Neural cell (in vitro differentiated cells): ENCODE results near the gene CDC42BPB. TPM values are rescaled to one million over a fixed set of nuclear protein-coding genes. Genes with fewer than 3 reads are reported as not detected.

Experiments used
- H2AFZ ChIP-seq: fragments of 200-600, 300-800 bp; sonication (generic), shearing (Covaris generic); 2 replicates; pipeline ENCODE4 v1.6.0; 2014; ENCODE audit warnings: low read depth, mild to moderate bottlenecking, antibody characterized with exemption, low read length, moderate library complexity
- H3F3A ChIP-seq: fragments of 200-600 bp; shearing (Covaris generic); 2 replicates; pipeline ENCODE4 v1.6.1; 2016; ENCODE audit warnings: mild to moderate bottlenecking, moderate library complexity, mixed read lengths, antibody characterized with exemption, low read length; ENCODE audit not compliant: insufficient read depth, poor library complexity, severe bottlenecking
- H3K27ac ChIP-seq: fragments of 200-600, 300-800 bp; sonication (generic), shearing (Covaris generic); 2 replicates; pipeline ENCODE4 v1.5.1; 2014; ENCODE audit warnings: mild to moderate bottlenecking, low read length, moderate library complexity
- H3K27me3 ChIP-seq: fragments of 300-800, 200-600 bp; sonication (generic), shearing (Covaris generic); 2 replicates; pipeline ENCODE4 v1.6.0; 2014; ENCODE audit warnings: mild to moderate bottlenecking, low read depth, low read length, moderate library complexity; ENCODE audit not compliant: insufficient read depth
- H3K36me3 ChIP-seq: fragments of 300-800, 200-600 bp; sonication (generic), shearing (Covaris generic); 2 replicates; pipeline ENCODE4 v1.5.1; 2014; ENCODE audit warnings: mild to moderate bottlenecking, antibody characterized with exemption, low read length, moderate library complexity; ENCODE audit not compliant: insufficient read depth
- H3K4me2 ChIP-seq: fragments of 300-800, 200-600 bp; sonication (generic), shearing (Covaris generic); 2 replicates; pipeline ENCODE4 v1.6.0; 2014; ENCODE audit warnings: mild to moderate bottlenecking, low read length
- H3K4me3 ChIP-seq: fragments of 300-800, 200-600 bp; sonication (generic), shearing (Covaris generic); 2 replicates; pipeline ENCODE4 v1.5.1; 2014; ENCODE audit warnings: mild to moderate bottlenecking, low read length, moderate library complexity
- H3K79me2 ChIP-seq: fragments of 200-600 bp; shearing (Covaris generic); replicated peaks from 2 replicates; pipeline ENCODE4 v1.6.0; 2014; ENCODE audit warnings: mild to moderate bottlenecking, low read length, moderate library complexity; ENCODE audit not compliant: insufficient read depth
- H3K9ac ChIP-seq: fragments of 300-800, 200-600 bp; sonication (generic), shearing (Covaris generic); 2 replicates; pipeline ENCODE4 v1.6.1; 2016; ENCODE audit warnings: mild to moderate bottlenecking, low read length, mixed read lengths
- H3K9me2 ChIP-seq: fragments of 200-600 bp; shearing (Covaris generic); 2 replicates; pipeline ENCODE4 v1.6.1; 2016; ENCODE audit warnings: mild to moderate bottlenecking, low read length, mixed read lengths; ENCODE audit not compliant: insufficient read depth
- H3K9me3 ChIP-seq: fragments of 200-600, 300-800 bp; sonication (generic), shearing (Covaris generic); 2 replicates; pipeline ENCODE4 v1.6.1; 2016; ENCODE audit warnings: mild to moderate bottlenecking, mixed run types, low read length, moderate library complexity, mixed read lengths
- H4K20me1 ChIP-seq: fragments of 200-600 bp; shearing (Covaris generic); 2 replicates; pipeline ENCODE4 v1.6.1; 2016; ENCODE audit warnings: mild to moderate bottlenecking, mixed run types; ENCODE audit not compliant: insufficient read depth
- EP300 ChIP-seq: fragments of 450-650 bp; conservative IDR thresholded peaks from 2 replicates; pipeline ENCODE4 v1.6.1; 2014; ENCODE audit warnings: antibody characterized with exemption, mild to moderate bottlenecking, moderate library complexity; ENCODE audit not compliant: poor library complexity, severe bottlenecking
- EZH2 ChIP-seq: fragments of 200-600, 300-800 bp; shearing (Covaris generic), sonication (generic); IDR thresholded peaks from 2 replicates; pipeline ENCODE4 v1.6.1; 2014; ENCODE audit warnings: antibody characterized with exemption, low read length, borderline replicate concordance, mild to moderate bottlenecking; ENCODE audit not compliant: insufficient read depth, poor library complexity, severe bottlenecking
- MXI1 ChIP-seq: fragments of 450-650 bp; conservative IDR thresholded peaks from 2 replicates; pipeline ENCODE4 v1.6.1; 2014; ENCODE audit warnings: antibody characterized with exemption, mild to moderate bottlenecking; ENCODE audit not compliant: poor library complexity, severe bottlenecking
- POLR2AphosphoS5 ChIP-seq: IDR thresholded peaks from 2 replicates; pipeline ENCODE4 v1.6.1; 2012
- RAD21 ChIP-seq: fragments of 450-650 bp; conservative IDR thresholded peaks from 2 replicates; pipeline ENCODE4 v1.6.1; 2014; ENCODE audit warnings: antibody characterized with exemption, mild to moderate bottlenecking, moderate library complexity
- SMC3 ChIP-seq: fragments of 450-650 bp; conservative IDR thresholded peaks from 2 replicates; pipeline ENCODE4 v1.6.1; 2014; ENCODE audit warnings: antibody characterized with exemption, mild to moderate bottlenecking, moderate library complexity; ENCODE audit not compliant: poor library complexity
- TAF1 ChIP-seq: IDR thresholded peaks from 2 replicates; pipeline ENCODE4 v1.6.1; 2012; ENCODE audit warnings: low read depth
- polyA plus RNA-seq: library from polyadenylated mRNA; depleted of rRNA; stranded (reverse); fragments of >200 nt; gene quantifications from 2 replicates; pipeline ENCODE4 v1.2.3, GENCODE V29; 2014
- TF ChIP-seq, protein P1 (sequence below): fragments of 450-650 bp; IDR thresholded peaks from 2 replicates; pipeline ENCODE4 v1.5.1; 2014; ENCODE audit warnings: antibody characterized with exemption, mild to moderate bottlenecking, moderate library complexity; ENCODE audit not compliant: poor library complexity, severe bottlenecking
- TF ChIP-seq, protein P2 (sequence below): IDR thresholded peaks from 2 replicates; pipeline ENCODE4 v1.6.1; 2012; ENCODE audit warnings: borderline replicate concordance

Gene CDC42BPB
- polyA plus RNA-seq, 1 donor from 2014 or later: 43.8 TPM

DNA sequence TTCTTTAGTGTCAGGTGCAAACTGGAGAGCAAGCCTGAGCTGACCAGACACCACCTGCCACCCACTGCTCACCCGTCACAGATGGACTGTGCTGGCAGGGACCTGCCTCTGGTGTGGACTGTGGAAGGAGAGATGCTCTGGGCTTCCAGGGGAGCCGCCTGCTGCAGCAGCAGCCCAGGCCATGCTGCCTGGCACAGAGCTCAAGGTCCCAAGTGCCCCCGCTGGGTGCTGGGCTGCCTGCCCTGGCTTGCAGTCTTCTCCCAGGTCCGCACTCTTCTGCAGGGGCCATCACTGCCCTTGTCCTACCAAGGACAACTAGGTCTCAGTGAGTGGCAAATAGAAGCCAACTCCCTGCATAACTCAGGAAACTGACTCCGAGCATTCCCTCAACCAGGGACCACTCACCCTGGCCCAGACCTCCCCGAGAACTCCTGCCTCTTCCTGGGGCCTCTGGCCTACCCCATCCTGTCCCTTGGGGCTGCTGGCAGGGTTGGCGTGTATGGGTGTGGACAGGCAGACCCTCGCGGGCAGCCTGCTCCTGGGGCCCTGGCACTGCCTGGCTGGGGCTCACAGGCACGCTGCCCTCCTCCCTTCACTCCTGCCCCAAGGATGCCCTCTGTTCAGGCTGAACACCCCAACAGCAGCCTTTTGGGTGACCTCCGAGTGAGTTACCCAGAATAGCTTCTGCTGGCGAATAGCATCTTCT, 125.6 kb downstream of the CDC42BPB start:
- Histone ChIP-seq H3K4me3 (no peak overlapping the region), H4K20me1 (no peaks in the 10 kb centered on the region), H2AFZ (no peak overlapping the region), H3K36me3 (no peaks in the 10 kb centered on the region), H3K27ac (no peak overlapping the region), H3K9me3 (no peaks in the 10 kb centered on the region), H3K9me2 (no peaks in the 10 kb centered on the region), H3K9ac (no peak overlapping the region), H3K4me2 (no peak overlapping the region), H3K79me2 (no peaks in the 10 kb centered on the region), H3K27me3 (peaks cover 45% of the 10 kb centered on the region), H3F3A (no peaks in the 10 kb centered on the region)
- TF ChIP-seq EZH2 (no peak), EP300 (no peak), RAD21 (no peak), MXI1 (no peak), SMC3 (no peak), POLR2AphosphoS5 (no peak), TAF1 (no peak)
- TF ChIP-seq, protein P1, sequence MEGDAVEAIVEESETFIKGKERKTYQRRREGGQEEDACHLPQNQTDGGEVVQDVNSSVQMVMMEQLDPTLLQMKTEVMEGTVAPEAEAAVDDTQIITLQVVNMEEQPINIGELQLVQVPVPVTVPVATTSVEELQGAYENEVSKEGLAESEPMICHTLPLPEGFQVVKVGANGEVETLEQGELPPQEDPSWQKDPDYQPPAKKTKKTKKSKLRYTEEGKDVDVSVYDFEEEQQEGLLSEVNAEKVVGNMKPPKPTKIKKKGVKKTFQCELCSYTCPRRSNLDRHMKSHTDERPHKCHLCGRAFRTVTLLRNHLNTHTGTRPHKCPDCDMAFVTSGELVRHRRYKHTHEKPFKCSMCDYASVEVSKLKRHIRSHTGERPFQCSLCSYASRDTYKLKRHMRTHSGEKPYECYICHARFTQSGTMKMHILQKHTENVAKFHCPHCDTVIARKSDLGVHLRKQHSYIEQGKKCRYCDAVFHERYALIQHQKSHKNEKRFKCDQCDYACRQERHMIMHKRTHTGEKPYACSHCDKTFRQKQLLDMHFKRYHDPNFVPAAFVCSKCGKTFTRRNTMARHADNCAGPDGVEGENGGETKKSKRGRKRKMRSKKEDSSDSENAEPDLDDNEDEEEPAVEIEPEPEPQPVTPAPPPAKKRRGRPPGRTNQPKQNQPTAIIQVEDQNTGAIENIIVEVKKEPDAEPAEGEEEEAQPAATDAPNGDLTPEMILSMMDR: no peak
- TF ChIP-seq, protein P2, sequence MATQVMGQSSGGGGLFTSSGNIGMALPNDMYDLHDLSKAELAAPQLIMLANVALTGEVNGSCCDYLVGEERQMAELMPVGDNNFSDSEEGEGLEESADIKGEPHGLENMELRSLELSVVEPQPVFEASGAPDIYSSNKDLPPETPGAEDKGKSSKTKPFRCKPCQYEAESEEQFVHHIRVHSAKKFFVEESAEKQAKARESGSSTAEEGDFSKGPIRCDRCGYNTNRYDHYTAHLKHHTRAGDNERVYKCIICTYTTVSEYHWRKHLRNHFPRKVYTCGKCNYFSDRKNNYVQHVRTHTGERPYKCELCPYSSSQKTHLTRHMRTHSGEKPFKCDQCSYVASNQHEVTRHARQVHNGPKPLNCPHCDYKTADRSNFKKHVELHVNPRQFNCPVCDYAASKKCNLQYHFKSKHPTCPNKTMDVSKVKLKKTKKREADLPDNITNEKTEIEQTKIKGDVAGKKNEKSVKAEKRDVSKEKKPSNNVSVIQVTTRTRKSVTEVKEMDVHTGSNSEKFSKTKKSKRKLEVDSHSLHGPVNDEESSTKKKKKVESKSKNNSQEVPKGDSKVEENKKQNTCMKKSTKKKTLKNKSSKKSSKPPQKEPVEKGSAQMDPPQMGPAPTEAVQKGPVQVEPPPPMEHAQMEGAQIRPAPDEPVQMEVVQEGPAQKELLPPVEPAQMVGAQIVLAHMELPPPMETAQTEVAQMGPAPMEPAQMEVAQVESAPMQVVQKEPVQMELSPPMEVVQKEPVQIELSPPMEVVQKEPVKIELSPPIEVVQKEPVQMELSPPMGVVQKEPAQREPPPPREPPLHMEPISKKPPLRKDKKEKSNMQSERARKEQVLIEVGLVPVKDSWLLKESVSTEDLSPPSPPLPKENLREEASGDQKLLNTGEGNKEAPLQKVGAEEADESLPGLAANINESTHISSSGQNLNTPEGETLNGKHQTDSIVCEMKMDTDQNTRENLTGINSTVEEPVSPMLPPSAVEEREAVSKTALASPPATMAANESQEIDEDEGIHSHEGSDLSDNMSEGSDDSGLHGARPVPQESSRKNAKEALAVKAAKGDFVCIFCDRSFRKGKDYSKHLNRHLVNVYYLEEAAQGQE: no peak

DNA sequence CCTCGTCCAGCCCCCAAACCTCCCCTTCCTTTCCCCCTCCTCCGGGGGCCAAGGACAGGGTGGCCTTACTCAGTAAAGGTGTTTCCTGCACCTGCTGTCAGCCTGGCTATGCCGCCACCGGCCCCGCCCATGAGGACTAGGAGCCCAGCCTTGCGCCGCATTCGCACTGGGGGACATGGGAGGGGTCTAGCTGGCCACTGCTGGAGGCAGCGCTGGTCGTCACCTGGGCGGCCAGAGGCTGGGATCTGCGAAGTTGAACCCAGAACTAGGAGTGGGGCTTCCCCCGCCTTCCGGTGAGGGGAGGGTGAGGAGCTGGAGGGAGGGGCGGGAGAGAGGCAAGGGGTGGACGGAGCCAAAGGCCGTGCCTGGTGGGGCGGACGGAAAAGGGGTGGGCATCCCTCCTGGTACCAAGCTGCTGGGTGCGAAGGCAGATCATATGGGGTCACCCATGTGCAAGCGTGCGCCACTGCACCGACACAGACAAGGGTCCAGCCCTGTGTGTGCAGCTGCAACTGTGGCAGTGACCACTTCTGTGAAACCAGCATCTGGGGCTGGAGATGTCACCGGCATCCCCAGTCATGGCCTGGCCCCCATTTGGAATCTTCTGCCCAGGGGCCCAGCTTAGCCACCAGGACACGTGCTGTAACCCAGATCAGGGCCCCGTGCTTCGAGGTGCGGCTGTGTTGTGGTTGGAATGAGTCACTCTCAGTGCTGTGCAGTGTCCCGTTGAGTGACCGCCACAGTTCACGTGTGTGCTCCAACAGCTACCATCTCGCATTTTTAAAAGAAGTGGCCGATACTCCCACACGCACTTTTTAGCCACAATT, 126.4 kb downstream of the CDC42BPB start:
- Histone ChIP-seq H3K27ac (no peak overlapping the region), H3K36me3 (no peaks in the 10 kb centered on the region), H3K9me2 (no peaks in the 10 kb centered on the region), H3K9me3 (no peaks in the 10 kb centered on the region), H3K4me2 (no peak overlapping the region), H3K79me2 (no peaks in the 10 kb centered on the region), H3F3A (no peaks in the 10 kb centered on the region), H3K9ac (no peak overlapping the region), H4K20me1 (no peaks in the 10 kb centered on the region), H3K27me3 (peaks cover 49% of the 10 kb centered on the region), H2AFZ (no peak overlapping the region), H3K4me3 (no peak overlapping the region)
- TF ChIP-seq TAF1 (no peak), EZH2 (no peak), RAD21 (no peak), POLR2AphosphoS5 (no peak), MXI1 (no peak)
- TF ChIP-seq, protein P1: no peak
- TF ChIP-seq, protein P2: no peak
